Inferior parietal cortex (tissue), 1 donor: ENCODE data around the gene DHRS7B.
"Not testable (repeated sequence)": the region's sequence is repeated elsewhere in the genome, so short reads cannot be mapped to it uniquely, and the experiment has no call there.

Experiments
- DNase-seq: peaks from one replicate; pipeline ENCODE4 v3.0.0-alpha.2; 2016; ENCODE audit errors: extremely low spot score

Gene DHRS7B

GRCh38 chr17:21210411-21211076 is 83.8 kb downstream of the DHRS7B start:
- DNase-seq: no peak

- no peak for DNase-seq
Measured at GRCh38 chr17:21211825-21212479, 85.2 kb downstream of the DHRS7B start.

- no peak for DNase-seq
Measured at GRCh38 chr17:21212826-21213637, 86.3 kb downstream of the DHRS7B start.

- DNase-seq: no peak
Measured at GRCh38 chr17:21213638-21214014, 86.9 kb downstream of the DHRS7B start.

GRCh38 chr17:21214015-21214776 is 87.4 kb downstream of the DHRS7B start, which contains the start of gene TMEM11:
TSS of gene TMEM11 (minus strand) at chr17:21214161. CDS start at chr17:21214152, 9 bp downstream.
- peak; percentile 94 for DNase-seq

- DNase-seq: no peak
Measured at GRCh38 chr17:21214777-21215541, 88.2 kb downstream of the DHRS7B start.

GRCh38 chr17:21215935-21216334 is 89.2 kb downstream of the DHRS7B start:
- no peak for DNase-seq

- no peak for DNase-seq
Measured at GRCh38 chr17:21217346-21217745, 90.6 kb downstream of the DHRS7B start.

- DNase-seq: no peak
Measured at GRCh38 chr17:21218101-21218500, 91.3 kb downstream of the DHRS7B start.

GRCh38 chr17:21218831-21219380 is 92.1 kb downstream of the DHRS7B start:
- no peak for DNase-seq

GRCh38 chr17:21223086-21223485 is 96.3 kb downstream of the DHRS7B start:
- DNase-seq: no peak

- not testable (repeated sequence) for DNase-seq
Measured at GRCh38 chr17:21227277-21227676, 100.5 kb downstream of the DHRS7B start.

GRCh38 chr17:21228111-21228510 is 101.3 kb downstream of the DHRS7B start:
- DNase-seq: no peak

- DNase-seq: no peak
Measured at GRCh38 chr17:21228845-21229244, 102.1 kb downstream of the DHRS7B start.

- no peak for DNase-seq
Measured at GRCh38 chr17:21231533-21231932, 104.8 kb downstream of the DHRS7B start.

GRCh38 chr17:21232033-21232749 is 105.4 kb downstream of the DHRS7B start:
- DNase-seq: no peak

GRCh38 chr17:21233581-21234347 is 107.0 kb downstream of the DHRS7B start:
- DNase-seq: no peak

- no peak for DNase-seq
Measured at GRCh38 chr17:21235921-21236320, 109.2 kb downstream of the DHRS7B start.

- DNase-seq: no peak
Measured at GRCh38 chr17:21239680-21240368, 113.1 kb downstream of the DHRS7B start.
